Measurements from ENCODE around the gene UBE2I. TPM values are rescaled to one million over a fixed set of nuclear protein-coding genes. Genes with fewer than 3 reads are reported as not detected.
A peak's percentile ranks its signal among the peaks of the same experiment; 100 is the strongest.

UBE2I gene
- total and polyA plus RNA-seq, 3 donors from 2014 or later: 116 to 143 (median 127) TPM

- no peak for DNase-seq
- intact Hi-C loops (cut with DNase I; ENCODE audit: low total_unique reads): no loop called here
- Histone ChIP-seq H3K27me3 (no peaks in the 10 kb centered on the region), H3K36me3 (ENCODE audit: low read depth, missing control alignments) (no peaks in the 10 kb centered on the region), H3K4me3 (no peak overlapping the region), H3K9me3 (no peaks in the 10 kb centered on the region), H3K4me1 (peaks cover 18% of the 10 kb centered on the region), H3K27ac (no peak overlapping the region)
- WGBS, 2 donors: 77 to 91% methylated on average over 7 to 14 of the region's 14 CpGs
- TF ChIP-seq POLR2A (IDR thresholded peaks at IDR 0.05) (no peak), CTCF (IDR thresholded peaks at IDR 0.05) (no peak)
Measured at GRCh38 chr16:1348926-1349325, 39.5 kb downstream of the UBE2I start.

- Histone ChIP-seq H3K27me3 (no peaks in the 10 kb centered on the region), H3K9me3 (no peaks in the 10 kb centered on the region), H3K4me3 (no peak overlapping the region), H3K27ac (no peak overlapping the region), H3K36me3 (ENCODE audit: low read depth, missing control alignments) (no peaks in the 10 kb centered on the region), H3K4me1 (peaks cover 14% of the 10 kb centered on the region)
- intact Hi-C loops (cut with DNase I; ENCODE audit: low total_unique reads): no loop called here
- TF ChIP-seq POLR2A (IDR thresholded peaks at IDR 0.05) (no peak), CTCF (IDR thresholded peaks at IDR 0.05) (no peak)
- DNase-seq: no peak
- 86 to 89% methylated on average over 16 of the region's 16 CpGs for WGBS, 2 donors
Measured at GRCh38 chr16:1349351-1349750, 39.9 kb downstream of the UBE2I start.

- Histone ChIP-seq H3K27me3 (no peaks in the 10 kb centered on the region), H3K9me3 (no peaks in the 10 kb centered on the region), H3K36me3 (ENCODE audit: low read depth, missing control alignments) (no peaks in the 10 kb centered on the region), H3K27ac (no peak overlapping the region), H3K4me1 (peaks cover 13% of the 10 kb centered on the region), H3K4me3 (no peak overlapping the region)
- TF ChIP-seq CTCF (IDR thresholded peaks at IDR 0.05) (no peak), POLR2A (IDR thresholded peaks at IDR 0.05) (no peak)
- WGBS, 2 donors: 89 to 90% methylated on average over 15 to 17 of the region's 17 CpGs
- intact Hi-C loops (cut with DNase I; ENCODE audit: low total_unique reads): no loop called here
- DNase-seq: no peak
Measured at GRCh38 chr16:1349951-1350350, 40.5 kb downstream of the UBE2I start.

GRCh38 chr16:1350691-1351090 lies 41.3 kb downstream of the UBE2I start:
- intact Hi-C loops (cut with DNase I; ENCODE audit: low total_unique reads): no loop called here
- Histone ChIP-seq H3K27ac (no peak overlapping the region), H3K4me1 (peaks cover 12% of the 10 kb centered on the region), H3K27me3 (no peaks in the 10 kb centered on the region), H3K4me3 (peak overlapping the region in 1 of 2 donors; percentile 93), H3K9me3 (no peaks in the 10 kb centered on the region), H3K36me3 (ENCODE audit: low read depth, missing control alignments) (no peaks in the 10 kb centered on the region)
- 78 to 100% methylated on average over 1 to 19 of the region's 19 CpGs for WGBS, 2 donors
- DNase-seq: no peak
- TF ChIP-seq POLR2A (IDR thresholded peaks at IDR 0.05) (no peak), CTCF (IDR thresholded peaks at IDR 0.05) (no peak)

- Histone ChIP-seq H3K27ac (peak overlapping the region in 1 of 2 donors; percentile 64), H3K4me3 (peak overlapping the region; percentile 90 to 93), H3K9me3 (no peaks in the 10 kb centered on the region), H3K4me1 (peaks cover 10% of the 10 kb centered on the region), H3K27me3 (no peaks in the 10 kb centered on the region), H3K36me3 (ENCODE audit: low read depth, missing control alignments) (no peaks in the 10 kb centered on the region)
- no peak for DNase-seq
- 1% methylated on average over 32 of the region's 35 CpGs; no CpG with 5 or more reads in 1 of the 2 donors for WGBS, 2 donors
- TF ChIP-seq CTCF (IDR thresholded peaks at IDR 0.05) (no peak), POLR2A (IDR thresholded peaks at IDR 0.05) (no peak)
- intact Hi-C loops (cut with DNase I; ENCODE audit: low total_unique reads): no loop called here
Measured at GRCh38 chr16:1351215-1351581, 41.8 kb downstream of the UBE2I start.
